Neuronal stem cell (in vitro differentiated cells): ENCODE results near the gene ACACB.
"Not testable (repeated sequence)": the region's sequence is repeated elsewhere in the genome, so short reads cannot be mapped to it uniquely, and the experiment has no call there.

Experiments used
- DNase-seq: peaks from one replicate; pipeline ENCODE4 v3.0.0-alpha.2; 2013; ENCODE audit warnings: low spot score
- H2AFZ ChIP-seq: one replicate; pipeline ENCODE4 v1.6.1; 2013; ENCODE audit warnings: mild to moderate bottlenecking, low read length, inconsistent platforms
- H2AK5ac ChIP-seq: 2 replicates; pipeline ENCODE4 v1.6.1; 2013; ENCODE audit warnings: low read depth, mild to moderate bottlenecking, inconsistent platforms, low read length, moderate library complexity, mixed read lengths
- H2BK120ac ChIP-seq: 2 replicates; pipeline ENCODE4 v1.6.1; 2013; ENCODE audit warnings: low read depth, mild to moderate bottlenecking, inconsistent platforms, low read length, moderate library complexity, mixed read lengths
- H2BK12ac ChIP-seq: one replicate; pipeline ENCODE4 v1.6.1; 2013; ENCODE audit warnings: low read length, inconsistent platforms
- H2BK15ac ChIP-seq: 2 replicates; pipeline ENCODE4 v1.6.1; 2013; ENCODE audit warnings: mild to moderate bottlenecking, low read length, inconsistent platforms, mixed read lengths
- H2BK5ac ChIP-seq: one replicate; pipeline ENCODE4 v1.6.1; 2013; ENCODE audit warnings: inconsistent platforms, mild to moderate bottlenecking, low read length, moderate library complexity
- H3K14ac ChIP-seq: one replicate; pipeline ENCODE4 v1.6.1; 2013; ENCODE audit warnings: low read length, inconsistent platforms
- H3K18ac ChIP-seq: 2 replicates; pipeline ENCODE4 v1.6.1; 2013; ENCODE audit warnings: low read length, inconsistent platforms
- H3K23ac ChIP-seq: 2 replicates; pipeline ENCODE4 v1.6.1; 2013; ENCODE audit warnings: low read depth, mild to moderate bottlenecking, mixed read lengths, low read length, inconsistent platforms; ENCODE audit not compliant: poor library complexity
- H3K27ac ChIP-seq: replicated peaks from 3 replicates; pipeline ENCODE4 v1.5.1; 2013; ENCODE audit warnings: low read length, inconsistent platforms
- H3K27me3 ChIP-seq, 3 experiments: 2 replicates each; pipeline ENCODE4 v1.6.1; 2013; ENCODE audit warnings: low read length in 3 of 3, mild to moderate bottlenecking in 2 of 3, inconsistent platforms in 1 of 3, low read depth in 1 of 3, mixed read lengths in 1 of 3, moderate library complexity in 1 of 3; ENCODE audit not compliant: control insufficient read depth in 3 of 3, insufficient read depth in 3 of 3
- H3K36me3 ChIP-seq, 2 donors: replicated peaks in 1 of 2; 2 replicates each; pipeline ENCODE4 v1.6.1; 2013; ENCODE audit warnings: low read length in 2 of 2; ENCODE audit not compliant: control insufficient read depth in 2 of 2, insufficient read depth in 2 of 2
- H3K4ac ChIP-seq: 2 replicates; pipeline ENCODE4 v1.6.1; 2013; ENCODE audit warnings: inconsistent platforms, mild to moderate bottlenecking, low read length, moderate library complexity
- H3K4me1 ChIP-seq, 2 donors: 1 replicate in 1 of 2; 2 replicates in 1 of 2; pipeline ENCODE4 v1.6.1; 2013; ENCODE audit warnings: low read length in 2 of 2, low read depth in 1 of 2; ENCODE audit not compliant: control insufficient read depth in 2 of 2, insufficient read depth in 1 of 2
- H3K4me2 ChIP-seq: one replicate; pipeline ENCODE4 v1.6.1; 2013; ENCODE audit warnings: mild to moderate bottlenecking, low read length, inconsistent platforms; ENCODE audit not compliant: insufficient read depth, poor library complexity, severe bottlenecking
- H3K4me3 ChIP-seq, 2 donors: 2 replicates each; pipeline ENCODE4 v1.5.1; 2013; ENCODE audit warnings: low read length in 2 of 2, mild to moderate bottlenecking in 2 of 2, inconsistent platforms in 1 of 2, moderate library complexity in 1 of 2
- H3K79me1 ChIP-seq: one replicate; pipeline ENCODE4 v1.6.1; 2013; ENCODE audit warnings: low read depth, mild to moderate bottlenecking, inconsistent platforms, low read length, moderate library complexity
- H3K9ac ChIP-seq: one replicate; pipeline ENCODE4 v1.6.1; 2013; ENCODE audit warnings: mild to moderate bottlenecking, low read depth, low read length, inconsistent platforms; ENCODE audit not compliant: poor library complexity
- H3K9me3 ChIP-seq, 2 donors: replicated peaks in 1 of 2; 2 replicates each; pipeline versions ENCODE3 to v1.6.1; 2013; ENCODE audit warnings: low read length in 2 of 2, mild to moderate bottlenecking in 2 of 2, inconsistent platforms in 1 of 2, low read depth in 1 of 2, mixed read lengths in 1 of 2, moderate library complexity in 1 of 2; ENCODE audit not compliant: control insufficient read depth in 2 of 2, insufficient read depth in 1 of 2
- H4K8ac ChIP-seq: one replicate; pipeline ENCODE4 v1.6.1; 2013; ENCODE audit warnings: low read depth, mild to moderate bottlenecking, inconsistent platforms, low read length, moderate library complexity
- H4K91ac ChIP-seq: one replicate; pipeline ENCODE4 v1.6.1; 2013; ENCODE audit warnings: low read length, low read depth, mild to moderate bottlenecking, inconsistent platforms; ENCODE audit not compliant: poor library complexity
- WGBS, 2 donors: extraction: QIAGEN DNeasy Blood & Tissue Kit; methylation state at CpG; one replicate each; pipeline ENCODE4 v1.1.7; 2013; ENCODE audit warnings: missing lambda C conversion rate in 2 of 2, mixed read lengths in 1 of 2; ENCODE audit not compliant: insufficient read length in 2 of 2, insufficient replicate concordance in 1 of 2; ENCODE audit errors: extremely low coverage in 2 of 2; 5-methylcytosine and 5-hydroxymethylcytosine counted together

Gene ACACB

DNA sequence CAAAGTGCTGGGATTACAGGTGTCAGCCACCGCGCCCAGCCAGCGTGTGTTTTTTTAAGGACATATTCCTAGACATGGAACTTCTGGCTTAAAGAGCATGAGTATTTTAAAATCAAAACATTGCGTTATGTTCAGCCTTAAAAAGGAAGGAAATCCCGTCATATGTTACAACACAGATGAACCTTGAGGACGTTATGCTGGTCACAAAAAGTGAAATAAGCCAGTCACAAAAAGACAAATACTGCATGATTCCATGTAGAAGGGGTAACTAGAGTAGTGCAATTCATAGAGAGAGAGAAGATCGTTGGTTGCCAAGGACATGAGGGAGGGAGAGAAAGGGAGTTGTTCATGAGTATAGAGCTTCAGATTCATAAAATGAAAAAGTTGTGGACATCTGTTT is 53.9 kb downstream of the ACACB start:
- Histone ChIP-seq H3K18ac (no peak overlapping the region), H2AK5ac (no peak overlapping the region), H4K8ac (no peak overlapping the region), H3K4me3 (no peak overlapping the region), H3K36me3 (peaks cover 2 to 28% of the 10 kb centered on the region in 2 donors), H3K27ac (no peak overlapping the region), H3K4me2 (no peak overlapping the region), H3K23ac (no peak overlapping the region), H2BK5ac (no peak overlapping the region), H2BK15ac (no peak overlapping the region), H3K9me3 (peaks cover 5 to 15% of the 10 kb centered on the region in 2 donors), H2AFZ (no peak overlapping the region), H3K14ac (no peak overlapping the region), H3K9ac (no peak overlapping the region), H3K79me1 (no peaks in the 10 kb centered on the region), H3K4me1 (peaks cover 0 to 1% of the 10 kb centered on the region in 2 donors), H4K91ac (no peak overlapping the region), H3K4ac (no peak overlapping the region), H2BK120ac (no peak overlapping the region), H2BK12ac (no peak overlapping the region), H3K27me3 (no peaks in the 10 kb centered on the region)
- no CpG with 5 or more reads among the region's 7 CpGs for WGBS, 2 donors
- no peak for DNase-seq

DNA sequence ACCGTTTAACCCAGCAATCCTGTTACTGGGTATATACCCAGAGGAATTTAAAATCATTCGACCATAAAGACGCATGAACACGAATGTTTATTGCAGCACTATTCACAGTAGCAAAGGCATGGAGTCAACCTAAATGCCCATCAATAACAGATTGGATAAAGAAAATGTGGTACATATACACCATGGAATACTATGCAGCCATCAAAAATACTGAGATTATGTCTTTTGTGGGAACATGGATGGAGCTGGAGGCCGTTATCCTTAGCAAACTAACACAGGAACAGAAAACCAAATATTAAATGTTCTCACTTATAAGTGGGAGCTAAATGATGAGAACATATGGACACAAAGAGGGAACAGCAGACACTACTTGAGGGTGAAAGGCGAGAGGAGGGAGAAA is 56.4 kb downstream of the ACACB start:
- not testable (repeated sequence) for H3K4me1 ChIP-seq, H3K4me3 ChIP-seq, H3K79me1 ChIP-seq, H2BK15ac ChIP-seq, H3K18ac ChIP-seq, H4K91ac ChIP-seq, H3K27ac ChIP-seq, DNase-seq, H3K23ac ChIP-seq, H3K4ac ChIP-seq, H4K8ac ChIP-seq, H2BK5ac ChIP-seq, H3K9ac ChIP-seq, H2AK5ac ChIP-seq, H3K27me3 ChIP-seq, H2BK12ac ChIP-seq, H2AFZ ChIP-seq, H2BK120ac ChIP-seq, H3K4me2 ChIP-seq, H3K14ac ChIP-seq
- H3K36me3 ChIP-seq: peaks cover 2 to 27% of the 10 kb centered on the region in 2 donors
- peaks cover 5 to 15% of the 10 kb centered on the region in 2 donors for H3K9me3 ChIP-seq
- no CpG with 5 or more reads among the region's 6 CpGs for WGBS, 2 donors

DNA sequence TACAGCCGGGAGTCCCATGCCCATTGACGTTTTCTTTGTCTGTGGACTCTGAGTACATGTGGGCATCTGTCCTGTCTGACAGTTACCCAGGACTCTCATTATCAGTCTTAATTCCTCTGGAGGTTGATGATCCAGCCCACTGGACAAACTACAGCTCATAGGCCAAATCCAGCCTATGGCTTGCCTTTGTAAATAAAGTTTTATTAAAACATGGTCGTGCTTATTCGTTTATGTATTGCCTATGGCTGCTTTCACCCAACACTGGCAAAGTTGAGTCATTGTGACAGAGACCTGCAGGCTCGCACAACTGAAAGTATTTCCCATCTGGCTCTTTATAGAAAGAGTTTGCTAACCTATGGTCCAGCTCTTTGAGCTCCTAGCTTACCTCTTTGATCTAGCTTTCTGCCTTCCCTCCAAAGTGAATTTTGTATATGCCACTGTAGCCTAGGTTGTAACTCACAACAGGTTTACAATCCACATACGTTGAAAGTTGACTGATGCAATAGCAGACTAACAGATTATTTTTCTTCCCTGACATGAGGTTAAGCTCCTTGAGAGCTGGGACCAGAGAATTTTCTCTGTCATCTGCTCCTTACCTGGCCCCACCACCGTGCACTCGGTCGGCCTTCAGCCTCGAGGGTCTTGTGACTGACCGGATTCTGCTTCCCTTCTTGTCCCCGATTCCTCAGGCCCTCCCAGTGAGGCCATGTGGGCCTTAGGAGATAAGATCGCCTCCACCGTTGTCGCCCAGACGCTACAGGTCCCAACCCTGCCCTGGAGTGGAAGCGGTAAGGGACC is 57.3 kb downstream of the ACACB start:
- no peak for DNase-seq
- Histone ChIP-seq H2BK5ac (no peak overlapping the region), H2BK120ac (no peak overlapping the region), H3K14ac (no peak overlapping the region), H2AFZ (no peak overlapping the region), H3K4me1 (peaks cover 0 to 1% of the 10 kb centered on the region in 2 donors), H3K36me3 (peaks cover 2 to 24% of the 10 kb centered on the region in 2 donors), H2AK5ac (no peak overlapping the region), H4K8ac (no peak overlapping the region), H3K4me3 (peak overlapping the region in 1 of 2 donors; percentile 6), H3K4ac (no peak overlapping the region), H3K18ac (no peak overlapping the region), H4K91ac (no peak overlapping the region), H3K27ac (no peak overlapping the region), H2BK12ac (no peak overlapping the region), H3K4me2 (no peak overlapping the region), H3K9me3 (peaks cover 5 to 15% of the 10 kb centered on the region in 2 donors), H3K9ac (no peak overlapping the region), H2BK15ac (no peak overlapping the region), H3K23ac (no peak overlapping the region), H3K79me1 (no peaks in the 10 kb centered on the region), H3K27me3 (no peaks in the 10 kb centered on the region)
- no CpG with 5 or more reads among the region's 17 CpGs for WGBS, 2 donors

DNA sequence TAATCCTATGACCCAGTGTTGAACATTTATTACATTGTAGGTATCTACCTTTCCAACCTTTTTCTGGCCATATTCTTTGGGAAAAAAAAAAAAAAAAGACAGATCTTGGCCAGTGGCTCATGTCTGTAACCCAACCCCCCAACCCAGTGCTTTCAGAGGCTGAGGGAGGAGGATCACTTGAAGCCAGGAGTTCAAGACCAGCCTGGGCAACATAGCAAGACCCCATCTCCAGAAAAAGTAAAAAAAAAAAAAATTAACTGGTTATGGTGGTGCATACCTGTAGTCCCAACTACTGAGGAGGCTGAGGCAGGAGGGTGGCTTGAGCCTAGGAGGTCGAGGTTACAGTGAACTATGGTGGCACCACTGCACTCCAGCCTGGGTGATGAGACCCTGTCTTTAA is 58.1 kb downstream of the ACACB start:
- H3K79me1 ChIP-seq: no peaks in the 10 kb centered on the region
- no peak overlapping the region for H2AK5ac ChIP-seq
- no CpG with 5 or more reads among the region's 1 CpG for WGBS, 2 donors
- H3K4me2 ChIP-seq: no peak overlapping the region
- no peaks in the 10 kb centered on the region for H3K27me3 ChIP-seq
- no peak overlapping the region for H2AFZ ChIP-seq
- H3K9ac ChIP-seq: no peak overlapping the region
- no peak overlapping the region for H3K23ac ChIP-seq
- no peak overlapping the region for H3K27ac ChIP-seq
- no peak overlapping the region for H3K4ac ChIP-seq
- H4K8ac ChIP-seq: no peak overlapping the region
- H3K4me1 ChIP-seq: no peaks in the 10 kb centered on the region
- no peak for DNase-seq
- H2BK120ac ChIP-seq: no peak overlapping the region
- peaks cover 4 to 20% of the 10 kb centered on the region in 2 donors for H3K36me3 ChIP-seq
- H2BK12ac ChIP-seq: no peak overlapping the region
- no peak overlapping the region for H3K18ac ChIP-seq
- no peak overlapping the region for H2BK5ac ChIP-seq
- H3K14ac ChIP-seq: no peak overlapping the region
- no peak overlapping the region for H3K4me3 ChIP-seq
- H4K91ac ChIP-seq: no peak overlapping the region
- no peak overlapping the region for H2BK15ac ChIP-seq
- peaks cover 5 to 15% of the 10 kb centered on the region in 2 donors for H3K9me3 ChIP-seq
